Right renal pelvis (tissue), 4 donors: ENCODE data around the gene TSPY9. TPM values are rescaled to one million over a fixed set of nuclear protein-coding genes. Genes with fewer than 3 reads are reported as not detected.
"Not testable (repeated sequence)": the region's sequence is repeated elsewhere in the genome, so short reads cannot be mapped to it uniquely, and the experiment has no call there.

Experiments
- DNase-seq, 4 donors: peaks; one replicate each; pipeline ENCODE4 v3.0.0-alpha.2; 2013; ENCODE audit warnings: low read depth in 4 of 4, low spot score in 3 of 4, missing footprints in 1 of 4
- polyA plus RNA-seq, 4 donors: library from polyadenylated mRNA; unstranded; fragments of 120-200 nt; gene quantifications; one replicate each; pipeline ENCODE4 v1.2.1, GENCODE V29; 2013; ENCODE audit not compliant: insufficient read length in 4 of 4

Gene TSPY9
- not detected for polyA plus RNA-seq

- DNase-seq, result not testable (repeated sequence)
Measured at GRCh38 chrY:9486967-9487366, at the start of gene TSPY9. Gene TSPY9 (plus strand): TSS chrY:9487267. CDS start chrY:9487313, 46 bp downstream.

GRCh38 chrY:9466655-9467054, 20.4 kb upstream of the TSPY9 start, which contains the start of gene TSPY1:
Gene TSPY1 (plus strand): TSS chrY:9466955. CDS start chrY:9467001, 46 bp downstream.
- not testable (repeated sequence) for DNase-seq

- not testable (repeated sequence) for DNase-seq
Measured at GRCh38 chrY:9504396-9504795, 17.3 kb downstream of the TSPY9 start.

- DNase-seq, result not testable (repeated sequence)
Measured at GRCh38 chrY:9516287-9516686, 29.2 kb downstream of the TSPY9 start.

GRCh38 chrY:9527580-9527979, 40.5 kb downstream of the TSPY9 start, which contains the start of gene TSPY10:
Gene TSPY10 (plus strand): TSS chrY:9527880. CDS start chrY:9527926, 46 bp downstream.
- not testable (repeated sequence) for DNase-seq

Other genes with a start within 250 kb of the TSPY9 start
- not detected for gene TSPY4, start 149.8 kb upstream of the TSPY9 start, polyA plus RNA-seq
- gene TSPY8, start 129.5 kb upstream of the TSPY9 start, polyA plus RNA-seq, result not detected
- gene TSPY3, start 88.8 kb upstream of the TSPY9 start, polyA plus RNA-seq, result not detected
- not detected for gene TSPY1, start 20.3 kb upstream of the TSPY9 start, polyA plus RNA-seq
- not detected for gene TSPY10, start 40.6 kb downstream of the TSPY9 start, polyA plus RNA-seq